CD1c-positive myeloid dendritic cell (primary cell): Measurements from ENCODE around the gene PAPPA.

Experiments
- DNase-seq: peaks from one replicate; pipeline ENCODE4 v3.0.0-alpha.2; 2016; ENCODE audit errors: extremely low spot score

PAPPA gene

DNA sequence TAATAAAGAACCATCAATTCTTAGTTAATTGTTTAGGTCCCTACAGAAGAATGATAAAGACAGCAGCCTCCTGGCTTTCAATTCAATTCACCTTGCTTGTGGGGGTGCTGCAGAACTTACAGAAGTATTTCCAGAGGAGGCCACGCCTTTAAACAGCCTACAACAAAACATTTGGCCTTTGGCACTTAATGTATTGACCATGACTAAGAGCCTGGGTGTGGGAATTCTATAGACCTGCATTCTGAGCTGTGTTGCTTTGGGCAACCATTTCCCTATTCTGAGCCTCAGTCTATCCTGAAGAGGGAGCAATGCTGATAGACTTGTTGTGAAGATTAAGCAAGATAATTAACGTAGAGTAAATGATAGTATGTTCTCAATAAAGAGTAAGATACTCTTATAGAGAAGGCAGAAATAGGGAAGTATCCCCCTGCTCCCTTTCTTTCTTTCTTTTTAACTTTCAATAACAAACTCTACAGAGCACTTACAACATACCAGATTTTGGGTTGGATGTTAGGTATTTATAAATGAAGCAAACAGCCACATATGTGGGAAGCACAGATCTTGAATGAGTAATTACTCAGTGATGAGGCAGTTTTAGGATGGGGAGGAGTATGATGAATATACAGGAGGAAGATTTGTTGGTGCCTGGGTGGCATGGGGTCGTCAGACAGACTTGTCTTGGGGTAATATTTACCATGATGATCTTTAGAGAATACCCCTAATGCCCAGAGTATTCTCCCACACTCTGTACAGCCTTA, 28.4 kb downstream of the PAPPA start:
- DNase-seq: no peak

GRCh38 chr9:116182876-116183275, 29.3 kb downstream of the PAPPA start:
- no peak for DNase-seq

- DNase-seq: no peak
Measured at GRCh38 chr9:116187570-116188170, 34.1 kb downstream of the PAPPA start.

GRCh38 chr9:116189683-116190082, 36.1 kb downstream of the PAPPA start:
- no peak for DNase-seq

DNA sequence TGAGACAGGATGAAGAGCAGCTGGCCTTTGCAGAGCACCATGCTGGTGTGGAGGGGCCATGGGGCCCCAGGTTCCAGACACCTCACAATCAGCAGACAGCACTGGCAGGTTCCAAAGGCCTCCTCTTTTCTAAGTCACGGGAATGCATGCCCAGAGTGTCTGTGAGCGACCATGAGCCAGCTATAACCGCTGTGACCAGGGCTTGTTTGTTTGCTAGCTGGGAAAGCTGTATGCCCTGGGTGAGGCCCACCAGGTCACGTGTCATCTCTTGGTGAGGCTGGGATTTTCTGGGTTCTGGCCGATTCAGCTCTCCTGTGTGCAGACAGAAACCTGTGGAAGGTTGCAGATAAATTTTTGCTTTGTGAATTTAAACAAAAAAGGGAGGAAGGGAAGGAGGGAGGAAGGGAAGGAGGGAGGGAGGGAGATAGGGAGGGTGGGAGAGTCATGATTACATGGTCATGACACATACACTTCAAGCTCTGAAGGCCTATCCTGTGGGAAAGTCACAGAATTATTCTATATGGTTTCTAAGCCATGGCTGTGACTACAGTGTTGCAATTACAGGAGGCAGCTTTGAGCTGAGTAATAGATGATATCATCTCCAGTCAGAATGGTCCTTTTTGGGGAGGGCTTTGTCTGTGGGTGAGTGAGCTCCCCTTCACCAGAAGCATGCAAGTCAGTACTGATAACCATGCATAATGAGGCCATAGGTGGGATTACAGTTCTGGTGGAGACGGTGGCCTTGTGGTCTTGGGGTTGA, 37.2 kb downstream of the PAPPA start:
- no peak for DNase-seq

DNA sequence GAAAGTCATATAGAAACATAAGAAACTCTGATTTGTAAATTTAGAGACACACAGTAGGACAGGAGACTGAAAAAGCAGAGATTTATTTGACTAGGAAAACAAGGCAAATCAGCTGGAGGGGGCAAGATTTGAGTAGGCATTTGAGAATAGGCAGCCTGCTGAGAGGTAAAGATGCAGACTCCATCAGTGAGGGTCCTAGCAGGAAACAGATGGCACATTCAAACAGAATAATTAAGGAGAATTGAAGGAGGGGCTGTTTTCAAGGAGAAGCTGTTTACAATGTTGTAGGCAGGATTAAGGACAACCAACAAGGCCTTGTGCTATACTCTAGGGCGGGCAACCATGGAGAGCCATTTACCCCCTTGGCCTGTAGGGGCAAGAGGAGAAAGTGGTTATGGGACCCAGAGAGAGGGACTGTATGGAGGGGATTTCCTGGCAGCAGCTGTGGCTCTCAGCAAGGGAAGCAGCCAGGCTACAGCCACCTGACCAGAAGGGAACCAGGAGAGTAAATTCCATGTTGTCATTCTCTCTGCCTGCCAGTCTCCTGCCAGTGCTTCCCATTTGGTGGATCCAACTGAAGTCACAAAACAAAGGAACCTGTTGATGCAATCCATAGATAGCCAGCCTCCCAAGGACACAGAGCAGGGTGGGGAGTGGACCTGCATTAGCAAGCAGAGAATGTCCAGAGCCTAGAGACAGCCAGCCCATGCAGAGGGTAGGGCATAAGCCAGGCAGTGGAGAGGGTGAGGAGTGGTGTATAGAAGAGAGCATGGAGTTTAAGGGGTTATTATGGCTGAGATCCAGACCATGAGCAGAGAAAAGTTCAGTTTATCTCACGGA, 38.2 kb downstream of the PAPPA start:
- DNase-seq: no peak

DNA sequence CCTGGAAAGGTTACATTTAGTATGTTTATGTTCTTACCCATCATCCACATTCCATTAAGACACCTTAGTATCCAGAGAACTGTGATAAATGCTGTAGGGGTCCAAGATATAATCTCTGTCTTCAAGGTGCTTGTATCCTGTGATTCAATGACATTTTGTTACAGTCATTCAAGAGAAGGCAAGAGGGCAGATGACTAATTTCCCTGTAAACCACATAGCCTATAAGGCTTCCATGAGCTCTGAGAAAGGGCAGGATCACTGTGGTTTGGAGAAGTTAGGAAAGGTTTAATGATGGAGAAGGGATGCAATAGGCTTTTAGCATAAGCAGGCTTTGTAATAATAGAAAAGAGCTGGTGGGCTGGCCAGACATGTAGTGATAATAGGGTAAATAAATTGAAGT, 40.0 kb downstream of the PAPPA start:
- DNase-seq: no peak

GRCh38 chr9:116196806-116197205, 43.2 kb downstream of the PAPPA start:
- no peak for DNase-seq

- no peak for DNase-seq
Measured at GRCh38 chr9:116198344-116198743, 44.8 kb downstream of the PAPPA start.

GRCh38 chr9:116202219-116202912, 48.8 kb downstream of the PAPPA start:
- no peak for DNase-seq

DNA sequence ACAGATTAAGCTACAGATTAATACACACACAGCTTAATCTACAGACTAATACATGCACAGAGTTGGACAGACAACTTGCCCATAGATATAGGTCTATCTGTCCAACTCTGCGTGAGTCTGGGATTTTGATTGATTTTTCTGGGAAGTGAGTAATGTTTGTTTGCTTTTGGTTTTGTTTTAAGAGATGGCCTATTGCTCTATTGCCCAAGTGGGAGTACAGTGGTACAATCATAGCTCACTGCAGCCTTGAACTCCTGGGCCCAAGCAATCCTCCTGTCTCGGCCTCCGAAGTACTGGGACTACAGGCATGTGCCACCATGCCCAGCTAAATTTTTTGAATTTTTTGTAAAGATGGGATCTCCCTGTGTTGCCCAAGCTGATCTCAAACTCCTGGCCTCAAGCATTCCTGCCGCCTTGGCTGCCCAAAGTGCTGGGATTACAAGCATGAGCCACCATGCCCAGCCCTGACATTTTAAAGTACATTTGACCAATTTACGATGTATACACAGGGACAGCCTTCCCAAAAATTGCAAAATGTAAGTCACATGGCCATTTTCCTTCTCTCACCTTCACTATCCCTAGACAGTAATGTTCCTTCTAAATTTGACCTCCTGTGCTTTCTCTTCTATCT, 50.8 kb downstream of the PAPPA start:
- DNase-seq: no peak

DNA sequence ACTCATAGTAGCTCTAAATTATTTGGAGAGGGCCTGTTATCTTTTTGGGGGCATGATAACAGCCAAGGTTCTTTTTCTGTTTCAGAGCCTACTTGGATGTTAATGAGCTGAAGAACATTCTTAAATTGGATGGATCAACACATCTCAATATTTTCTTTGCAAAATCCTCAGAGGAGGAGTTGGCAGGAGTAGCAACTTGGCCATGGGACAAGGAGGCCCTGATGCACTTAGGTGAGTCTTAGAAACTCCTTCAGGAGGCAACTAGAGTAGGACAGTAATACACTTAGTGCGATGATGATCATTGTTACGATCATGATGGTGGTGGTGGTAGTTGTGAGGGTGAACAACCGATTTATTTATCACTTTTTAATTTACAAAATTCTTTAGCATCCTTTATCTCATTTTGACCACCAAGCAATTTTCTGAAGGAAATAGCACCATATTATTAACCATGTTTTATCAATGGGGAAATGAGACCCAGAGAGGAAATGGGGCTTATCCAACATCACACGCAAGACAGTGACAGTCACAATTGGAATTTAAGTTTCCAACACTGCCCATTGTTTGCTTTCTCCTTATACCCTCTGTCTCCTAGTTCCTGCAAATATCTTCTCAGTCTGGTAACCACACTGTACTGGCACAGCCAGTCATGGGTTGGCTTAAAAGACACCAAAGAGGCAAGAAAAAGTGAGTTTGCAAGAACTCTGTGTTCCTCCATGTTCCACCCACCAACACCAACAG, 54.0 kb downstream of the PAPPA start:
- no peak for DNase-seq

DNA sequence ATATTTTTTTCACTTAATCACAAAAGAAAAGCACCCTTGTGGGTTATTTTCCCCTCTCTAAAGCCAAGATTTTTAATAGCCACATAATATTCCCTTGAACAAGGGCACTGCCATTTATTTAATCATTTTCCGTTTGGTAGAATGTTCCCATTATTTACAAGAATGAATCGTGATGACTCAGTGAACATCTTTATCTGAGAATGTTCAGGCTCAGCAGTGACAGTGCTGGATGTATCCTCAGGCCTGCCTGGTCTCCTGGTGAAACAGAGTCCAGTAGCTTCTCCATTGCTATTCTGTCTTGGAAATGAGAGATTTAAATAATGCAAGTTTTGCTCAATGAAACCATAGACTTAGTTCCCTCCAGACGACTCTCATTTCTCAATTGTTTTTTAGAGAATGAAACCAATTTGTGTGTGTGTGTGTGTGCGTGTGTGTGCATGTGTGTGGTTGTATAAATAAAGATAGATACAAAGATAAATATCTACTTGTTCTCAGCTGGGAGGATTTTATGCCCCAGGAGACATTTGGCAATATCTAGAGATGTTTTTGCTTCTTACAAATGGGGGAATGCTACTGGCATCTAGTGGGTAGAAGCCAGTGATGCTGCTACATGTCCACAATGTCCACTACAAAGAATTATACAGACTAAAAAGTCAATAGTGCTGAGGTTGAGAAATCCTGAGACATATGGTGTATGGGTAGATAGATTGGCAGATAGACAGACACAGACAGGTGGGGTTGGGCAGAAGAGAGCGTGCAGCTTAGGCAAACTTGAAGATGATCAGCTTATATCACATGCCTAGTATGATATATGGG, 55.0 kb downstream of the PAPPA start:
- DNase-seq: no peak

GRCh38 chr9:116209414-116210116, 56.0 kb downstream of the PAPPA start:
- no peak for DNase-seq

GRCh38 chr9:116212986-116213692, 59.5 kb downstream of the PAPPA start:
- no peak for DNase-seq

DNA sequence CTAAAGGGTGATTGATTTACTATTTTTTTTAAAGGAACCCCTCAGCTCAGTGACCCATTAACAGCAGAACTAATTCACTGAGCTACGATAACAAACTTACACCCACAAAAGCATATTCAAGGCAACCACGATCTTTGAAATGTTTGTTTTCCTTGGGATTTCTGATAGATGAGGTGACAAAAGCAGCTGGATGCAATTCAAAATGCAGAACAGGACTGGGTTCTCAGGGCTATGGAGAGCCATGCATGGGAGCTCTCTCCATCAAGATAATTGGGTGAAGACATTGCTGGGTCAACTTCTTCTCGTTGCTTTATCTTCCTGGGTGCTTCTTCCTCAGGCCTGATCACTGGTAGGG, 60.1 kb downstream of the PAPPA start:
- no peak for DNase-seq

DNA sequence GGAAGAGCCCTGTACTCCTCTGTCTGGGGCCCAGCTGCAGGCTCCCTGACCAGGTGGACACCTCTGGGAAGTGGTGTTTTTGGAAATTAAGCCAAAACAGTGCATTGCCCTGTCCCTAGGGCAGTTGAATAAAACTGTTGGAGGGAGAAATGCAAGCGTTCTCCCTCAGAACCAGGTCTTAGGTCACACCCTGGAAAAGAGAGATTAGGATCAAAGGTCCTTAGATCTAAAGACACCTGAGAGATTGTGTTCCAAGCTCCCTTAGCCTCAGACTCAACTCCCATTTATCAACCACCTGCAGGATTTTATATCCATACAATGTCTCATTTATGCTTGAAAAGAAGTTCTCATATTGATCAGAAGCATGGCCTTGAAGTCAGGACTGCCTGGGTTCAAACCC, 64.8 kb downstream of the PAPPA start:
- DNase-seq: no peak

DNA sequence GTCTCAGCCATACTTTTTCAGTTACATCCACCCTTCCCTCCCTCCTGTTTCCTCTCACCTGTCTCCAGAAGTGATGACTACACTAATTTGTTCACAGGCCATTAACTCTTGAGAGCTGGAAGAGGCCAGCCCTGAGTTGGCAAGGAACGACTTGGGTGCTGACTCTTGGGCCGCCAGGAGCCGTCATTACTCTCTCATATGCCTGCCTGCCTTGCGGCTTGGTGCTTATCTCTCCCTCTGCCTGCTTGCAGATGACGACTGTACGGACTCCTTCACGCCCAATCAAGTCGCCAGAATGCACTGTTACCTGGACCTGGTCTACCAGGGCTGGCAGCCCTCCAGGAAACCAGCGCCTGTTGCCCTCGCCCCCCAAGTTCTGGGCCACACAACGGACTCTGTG, 66.1 kb downstream of the PAPPA start:
- DNase-seq: no peak
